CD4-positive, alpha-beta T cell treated with Interleukin-1 beta for 1 hour (primary cell): ENCODE results near the gene NRXN2.
"Not testable (repeated sequence)": the region's sequence is repeated elsewhere in the genome, so short reads cannot be mapped to it uniquely, and the experiment has no call there.

Experiments
- DNase-seq, 2 donors: peaks; one replicate each; pipeline ENCODE4 v3.0.0-alpha.2; 2020 to 2022

The NRXN2 gene

GRCh38 chr11:64601605-64602465 is 121.2 kb downstream of the NRXN2 start:
- DNase-seq: no peak

DNA sequence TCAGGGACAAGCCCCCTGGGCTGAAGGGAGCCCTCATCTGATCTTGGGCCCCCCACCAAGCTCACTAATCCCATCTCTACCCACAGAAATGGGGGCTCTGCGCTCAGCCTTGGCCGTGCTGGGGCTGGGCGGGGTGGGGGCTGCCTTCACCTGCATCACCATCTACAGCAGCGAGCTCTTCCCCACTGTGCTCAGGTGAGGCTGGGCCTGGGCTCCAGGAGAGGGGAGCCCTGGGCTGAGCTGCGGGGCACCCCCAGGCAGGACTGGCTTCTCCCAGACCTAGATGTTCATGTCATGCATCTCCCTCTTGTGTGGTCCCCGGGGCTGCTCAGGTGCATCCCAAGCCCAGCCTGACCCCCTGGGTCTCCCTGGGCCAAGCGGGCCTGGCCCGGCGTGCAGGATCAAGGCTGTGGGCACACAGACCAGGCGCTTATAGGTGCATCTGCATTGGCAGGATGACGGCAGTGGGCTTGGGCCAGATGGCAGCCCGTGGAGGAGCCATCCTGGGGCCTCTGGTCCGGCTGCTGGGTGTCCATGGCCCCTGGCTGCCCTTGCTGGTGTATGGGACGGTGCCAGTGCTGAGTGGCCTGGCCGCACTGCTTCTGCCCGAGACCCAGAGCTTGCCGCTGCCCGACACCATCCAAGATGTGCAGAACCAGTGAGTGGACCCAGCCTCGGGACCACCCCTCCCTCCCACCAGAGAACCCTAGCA is 122.6 kb downstream of the NRXN2 start:
- DNase-seq: no peak

- DNase-seq: no peak
These were observed 123.2 kb downstream of the NRXN2 start for GRCh38 chr11:64599698-64600211.

- no peak for DNase-seq
These were observed 124.0 kb downstream of the NRXN2 start for GRCh38 chr11:64598797-64599697.

- no peak for DNase-seq
These were observed 124.7 kb downstream of the NRXN2 start for GRCh38 chr11:64598106-64598796.

- DNase-seq: no peak
These were observed 125.3 kb downstream of the NRXN2 start for GRCh38 chr11:64597671-64598101.

- not testable (repeated sequence) for DNase-seq
These were observed 127.1 kb downstream of the NRXN2 start for GRCh38 chr11:64595922-64596321.

DNA sequence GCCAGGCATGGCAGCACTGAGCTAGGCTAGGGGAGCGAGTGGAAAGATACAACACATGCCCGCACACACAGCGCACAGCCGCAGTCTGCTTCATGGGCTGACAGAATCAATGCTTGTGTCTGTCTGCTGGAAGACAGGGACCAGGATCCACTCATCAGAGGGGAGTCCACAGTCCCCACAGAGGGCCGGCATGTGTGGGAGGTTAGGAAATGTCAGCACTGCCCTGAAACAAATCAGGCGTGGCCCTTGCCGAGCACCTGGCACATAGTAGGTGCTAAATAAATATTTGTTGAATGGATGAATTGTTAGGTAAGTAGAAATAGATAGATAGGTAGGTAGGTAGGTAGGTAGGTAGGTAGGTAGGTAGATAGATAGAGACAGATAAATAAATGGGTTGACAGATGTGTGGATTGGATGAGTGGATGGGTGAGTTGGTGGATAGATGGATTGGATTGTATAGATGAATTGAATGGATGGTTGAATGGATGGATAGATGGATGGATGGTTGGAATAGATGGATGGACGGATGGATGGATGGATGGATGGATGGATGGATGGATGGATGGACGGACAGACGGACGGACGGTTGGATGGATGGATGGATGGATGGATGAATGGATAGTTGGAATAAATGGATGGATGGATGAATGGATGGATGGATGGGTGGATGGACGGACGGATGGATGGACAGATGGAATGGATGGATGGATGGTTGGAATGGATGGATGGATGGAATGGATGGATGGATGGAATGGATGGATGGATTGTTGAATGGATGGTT is 128.6 kb downstream of the NRXN2 start:
- DNase-seq: no peak

- no peak for DNase-seq
These were observed 129.6 kb downstream of the NRXN2 start for GRCh38 chr11:64593156-64594105.

DNA sequence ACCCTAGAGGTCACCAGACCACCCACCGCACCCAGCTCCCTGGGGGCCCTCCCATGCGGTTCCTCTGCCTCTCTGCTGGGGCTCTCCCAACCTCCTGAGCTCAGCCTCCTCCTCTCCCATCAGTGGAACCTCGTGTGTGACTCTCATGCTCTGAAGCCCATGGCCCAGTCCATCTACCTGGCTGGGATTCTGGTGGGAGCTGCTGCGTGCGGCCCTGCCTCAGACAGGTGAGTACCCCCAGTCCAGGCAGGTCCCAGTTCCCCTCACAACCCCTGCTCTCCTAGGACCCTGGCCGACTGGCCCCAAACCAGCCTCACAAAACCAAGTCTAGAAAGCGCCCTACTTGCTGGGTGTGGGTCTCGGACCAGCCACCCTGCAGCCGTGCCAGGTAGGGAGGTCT is 130.3 kb downstream of the NRXN2 start:
- DNase-seq: no peak

DNA sequence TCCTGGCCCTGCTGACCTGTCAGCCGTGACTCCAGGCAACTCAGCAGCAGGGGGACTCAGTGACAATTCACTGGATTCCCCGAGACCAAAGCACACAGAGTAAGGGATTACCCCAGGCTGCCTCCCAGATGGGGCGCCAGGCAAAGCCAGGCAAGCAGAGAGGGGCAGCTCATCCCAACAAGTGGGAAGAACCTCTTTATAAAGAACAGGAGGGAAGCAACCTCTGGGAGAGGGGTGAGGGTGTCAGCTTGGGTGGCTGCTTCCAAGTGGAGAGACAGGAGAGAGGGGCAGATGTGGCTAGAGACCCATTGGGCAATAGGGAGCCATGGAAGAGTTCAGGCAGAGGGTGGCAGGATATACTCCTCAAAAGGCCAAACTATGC is 130.8 kb downstream of the NRXN2 start:
- DNase-seq: no peak

DNA sequence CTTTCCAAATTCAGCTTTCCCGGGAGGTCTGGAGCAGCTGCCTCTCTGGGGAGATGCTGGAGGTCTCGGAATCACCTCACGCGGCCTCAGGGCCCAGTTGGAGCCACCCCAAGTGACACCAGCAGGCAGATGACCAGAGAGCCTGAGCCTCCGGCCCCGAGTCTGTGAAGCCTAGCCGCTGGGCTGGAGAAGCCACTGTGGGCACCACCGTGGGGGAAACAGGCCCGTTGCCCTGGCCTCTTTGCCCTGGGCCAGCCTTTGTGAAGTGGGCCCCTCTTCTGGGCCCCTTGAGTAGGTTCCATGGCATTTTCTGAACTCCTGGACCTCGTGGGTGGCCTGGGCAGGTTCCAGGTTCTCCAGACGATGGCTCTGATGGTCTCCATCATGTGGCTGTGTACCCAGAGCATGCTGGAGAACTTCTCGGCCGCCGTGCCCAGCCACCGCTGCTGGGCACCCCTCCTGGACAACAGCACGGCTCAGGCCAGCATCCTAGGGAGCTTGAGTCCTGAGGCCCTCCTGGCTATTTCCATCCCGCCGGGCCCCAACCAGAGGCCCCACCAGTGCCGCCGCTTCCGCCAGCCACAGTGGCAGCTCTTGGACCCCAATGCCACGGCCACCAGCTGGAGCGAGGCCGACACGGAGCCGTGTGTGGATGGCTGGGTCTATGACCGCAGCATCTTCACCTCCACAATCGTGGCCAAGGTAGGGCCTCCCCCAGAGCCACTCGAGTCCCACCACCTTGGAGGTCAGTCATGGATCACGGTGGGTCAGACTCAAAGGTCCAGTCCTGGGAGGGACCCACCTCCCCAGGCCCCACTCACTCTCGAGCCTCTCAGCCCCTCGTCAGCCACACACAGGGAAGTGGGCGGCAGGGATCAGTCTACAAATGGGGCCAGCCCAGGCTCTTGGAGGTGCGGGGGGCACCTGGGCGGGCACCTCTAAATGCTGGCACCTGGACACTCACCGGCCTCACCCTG is 131.5 kb downstream of the NRXN2 start:
- no peak for DNase-seq

- DNase-seq: no peak
These were observed 132.2 kb downstream of the NRXN2 start, which contains the start of gene SLC22A12 for GRCh38 chr11:64590763-64591221. Gene SLC22A12, plus strand, starts transcription at chr11:64591220. Its CDS starts 337 bp downstream, at chr11:64591557.

GRCh38 chr11:64588701-64589100 is 134.3 kb downstream of the NRXN2 start:
- no peak for DNase-seq

GRCh38 chr11:64586366-64586765 is 136.6 kb downstream of the NRXN2 start:
- no peak for DNase-seq

DNA sequence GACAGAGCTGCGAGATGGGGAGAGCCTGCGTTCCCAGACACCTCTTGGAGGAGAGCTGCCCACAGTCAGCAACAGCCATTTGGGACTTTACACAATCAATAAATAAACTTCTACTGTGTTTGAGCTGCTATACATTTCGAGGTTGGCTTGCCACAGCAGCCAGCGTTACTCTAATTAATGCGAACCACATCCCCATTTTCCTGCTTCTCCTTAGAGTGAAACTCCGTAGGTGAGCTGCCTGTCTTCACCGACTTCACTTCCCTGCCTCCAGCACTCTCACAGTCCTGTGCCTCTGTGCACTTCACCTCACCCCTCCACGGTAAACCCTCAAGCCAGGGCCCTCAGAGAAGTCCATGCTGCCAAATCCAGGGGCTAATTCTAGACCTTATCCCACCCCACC is 137.8 kb downstream of the NRXN2 start:
- DNase-seq: no peak

GRCh38 chr11:64583296-64584262 is 139.4 kb downstream of the NRXN2 start:
- DNase-seq: no peak
